NCI-H1694 treated with DMSO at 0.1 percent for 48 hours (cell line): ENCODE results near the gene FKBP7.
"Not testable (repeated sequence)": the region's sequence is repeated elsewhere in the genome, so short reads cannot be mapped to it uniquely, and the experiment has no call there.

Experiments
- DNase-seq: peaks from one replicate; lab custom pipeline; 2025; lab: John Stamatoyannopoulos, UW

The FKBP7 gene

DNA sequence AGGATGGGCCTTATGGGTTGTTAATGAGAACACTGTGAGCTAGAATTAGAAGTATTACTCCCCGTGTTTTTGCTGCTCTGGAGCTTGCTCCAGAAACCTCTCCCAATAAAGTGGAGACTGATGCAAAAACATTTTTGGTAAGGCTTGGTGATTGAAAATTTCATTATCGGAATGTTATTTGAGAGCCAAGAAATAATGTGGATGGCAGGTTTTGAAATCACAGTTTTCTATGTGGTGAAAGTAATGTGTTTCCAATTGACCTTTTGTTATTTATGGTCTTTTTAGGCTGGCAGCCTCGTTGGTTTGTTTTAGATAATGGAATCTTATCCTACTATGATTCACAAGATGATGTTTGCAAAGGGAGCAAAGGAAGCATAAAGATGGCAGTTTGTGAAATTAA lies 7.0 kb upstream of the FKBP7 start:
- DNase-seq, result no peak

DNA sequence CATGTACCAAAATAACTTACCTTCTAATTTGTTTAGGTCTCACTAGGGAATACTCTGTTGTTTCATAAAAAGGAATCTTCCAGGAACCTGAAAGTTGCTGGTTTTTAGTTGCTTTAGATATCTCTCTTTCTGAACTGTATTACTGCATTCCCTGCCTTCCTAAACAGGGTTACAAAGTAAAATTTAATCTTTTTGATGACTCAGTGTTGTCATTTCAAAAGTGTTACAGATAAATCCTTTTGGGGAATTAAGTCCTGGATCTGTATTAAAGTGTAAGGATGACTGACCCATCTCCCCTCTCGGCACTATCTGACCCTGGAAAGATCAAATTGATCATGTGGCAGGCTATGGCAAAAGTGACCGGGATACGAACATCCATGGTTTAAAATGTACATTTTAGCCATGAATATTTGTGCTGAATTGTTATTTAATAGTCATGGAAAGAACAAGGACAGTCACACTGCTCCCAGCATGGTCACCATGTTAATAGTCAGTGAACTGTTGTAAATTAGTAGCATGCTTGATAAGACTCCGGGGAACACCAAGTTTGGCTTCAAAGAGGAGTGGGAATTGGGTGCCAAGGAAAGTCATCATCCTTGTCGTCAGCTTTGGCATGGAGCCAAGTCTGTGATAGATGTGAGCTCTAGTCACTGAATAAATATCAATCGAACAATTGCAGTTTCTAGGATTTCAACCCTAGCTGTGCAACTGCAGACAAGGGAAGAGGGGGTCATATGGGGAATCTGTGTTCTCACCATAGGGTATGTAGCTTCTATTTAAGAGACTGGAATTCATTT lies 6.0 kb upstream of the FKBP7 start:
- no peak for DNase-seq

DNA sequence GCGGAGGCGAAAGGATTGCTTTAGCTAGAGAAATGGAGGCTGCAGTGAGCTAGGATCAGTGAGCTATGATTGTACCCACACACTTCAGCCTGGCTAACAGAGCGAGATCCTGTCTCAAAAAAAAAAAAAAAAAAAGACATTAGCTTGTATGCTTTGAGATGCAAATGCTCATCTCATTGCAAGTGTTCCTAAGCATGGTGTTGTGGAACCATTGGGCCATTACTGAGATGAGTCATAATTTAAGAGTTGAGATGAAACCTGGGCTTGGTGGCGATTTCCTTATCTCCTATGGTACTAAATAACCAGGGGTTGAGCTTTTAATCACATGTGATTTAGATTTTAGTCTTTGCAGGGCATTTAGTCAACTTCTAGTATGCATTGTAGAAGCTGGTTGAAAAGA lies 4.0 kb upstream of the FKBP7 start:
- no peak for DNase-seq

DNA sequence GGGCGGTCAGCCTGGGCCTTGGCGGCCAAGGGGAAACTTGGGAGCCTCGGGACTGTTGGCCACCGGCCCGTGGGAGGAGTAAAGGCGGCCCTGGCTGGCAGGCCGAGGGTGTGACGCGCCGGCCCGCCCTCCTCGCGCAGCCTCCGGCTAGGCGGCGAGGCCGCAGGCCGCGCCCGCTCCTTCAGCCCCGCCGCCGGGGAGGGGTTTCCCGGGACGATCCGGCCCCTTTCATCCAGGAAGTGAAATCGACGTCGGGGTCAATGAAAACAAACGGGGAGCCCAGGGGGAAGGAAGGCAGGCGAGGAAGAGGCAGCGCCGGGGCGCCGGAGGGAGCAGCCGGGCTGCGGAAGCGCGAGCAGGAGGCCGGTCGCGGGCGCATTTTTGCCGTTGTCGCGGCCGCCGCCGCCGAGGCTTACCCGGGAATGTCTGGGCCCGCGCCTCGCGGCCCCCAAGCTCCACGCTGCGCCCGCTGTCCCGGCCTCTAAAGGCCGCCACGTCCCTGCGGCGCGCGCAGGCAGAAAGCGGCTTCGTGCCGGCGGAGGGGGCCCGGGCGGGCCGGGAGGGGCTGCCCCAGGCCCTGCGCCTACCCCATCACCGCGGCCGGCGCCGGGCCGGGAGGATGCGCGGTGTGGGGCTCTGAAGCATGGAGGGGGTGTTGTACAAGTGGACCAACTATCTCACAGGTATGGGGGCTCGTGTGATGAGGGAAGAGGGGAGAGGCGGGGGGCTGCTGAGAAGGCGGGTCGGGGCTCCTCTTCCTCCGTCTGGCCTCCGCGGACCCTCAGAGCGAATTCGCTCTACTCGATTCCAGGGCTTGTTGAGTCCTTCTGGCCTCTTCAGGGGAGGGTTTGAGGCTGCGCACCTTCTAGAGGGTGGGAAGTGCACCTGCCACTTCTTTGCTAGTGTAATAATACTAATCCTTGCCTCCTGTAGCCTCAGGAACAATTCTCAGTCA lies 2.1 kb upstream of the FKBP7 start, which contains the start of gene PLEKHA3:
TSS of gene PLEKHA3 (plus strand) at position 231 of the 955 bp plus-strand sequence. CDS start at position 644, 413 bp downstream.
- peak; percentile 75 for DNase-seq

DNA sequence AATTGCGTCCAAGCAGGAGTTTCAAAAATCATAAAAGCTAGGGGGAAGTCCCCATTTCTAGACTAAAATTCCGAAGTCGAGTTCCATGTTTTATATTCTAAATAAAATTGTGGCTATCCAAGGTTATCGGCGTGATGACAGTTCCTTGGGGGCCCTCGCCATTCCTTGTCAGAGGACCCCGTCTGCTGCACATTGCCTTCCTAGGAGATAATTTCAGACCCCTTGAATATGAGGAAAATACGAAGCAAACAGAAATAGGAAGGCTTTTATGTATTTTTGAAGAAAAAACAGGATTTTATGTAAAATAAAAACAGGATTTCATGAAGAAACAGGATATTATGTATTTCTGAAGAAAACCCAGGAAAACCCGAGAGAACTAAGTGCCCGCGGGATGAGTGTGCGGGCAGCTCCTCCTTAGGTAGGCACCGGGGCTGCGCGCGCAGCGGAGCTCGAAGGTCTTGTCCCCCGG lies 1.4 kb upstream of the FKBP7 start:
- no peak for DNase-seq

DNA sequence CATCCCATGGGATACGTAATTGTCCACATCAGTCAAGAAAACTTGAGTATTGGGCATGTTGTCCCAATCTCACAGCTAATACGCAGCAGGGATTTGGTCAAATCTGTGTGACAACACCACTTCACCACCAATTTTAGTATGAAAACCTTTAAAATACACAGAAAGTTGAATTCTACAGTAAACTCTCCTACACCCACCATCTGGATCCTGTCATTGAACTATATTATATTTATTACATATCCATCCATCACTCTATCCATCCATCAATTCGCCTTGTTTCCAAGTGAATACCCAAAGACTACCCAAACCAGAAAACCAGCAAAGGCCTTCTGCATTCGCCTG lies 846 bp upstream of the FKBP7 start:
- no peak for DNase-seq

DNA sequence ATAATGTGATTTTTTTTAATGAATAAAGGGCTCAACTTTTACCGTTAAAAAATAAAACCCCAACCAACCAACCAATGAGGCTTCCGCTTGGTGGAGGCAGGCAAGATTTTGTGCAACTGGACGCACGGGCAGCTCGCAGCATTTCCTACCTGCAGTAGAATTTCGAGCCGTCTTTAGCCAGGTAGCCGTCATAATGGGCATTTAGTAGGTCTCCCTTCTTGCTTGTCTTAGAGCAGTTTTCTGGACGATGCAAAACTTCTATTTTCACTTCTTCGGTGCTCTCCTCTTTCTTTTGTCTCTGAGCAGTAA lies 316 bp downstream of the FKBP7 start:
- no peak for DNase-seq

DNA sequence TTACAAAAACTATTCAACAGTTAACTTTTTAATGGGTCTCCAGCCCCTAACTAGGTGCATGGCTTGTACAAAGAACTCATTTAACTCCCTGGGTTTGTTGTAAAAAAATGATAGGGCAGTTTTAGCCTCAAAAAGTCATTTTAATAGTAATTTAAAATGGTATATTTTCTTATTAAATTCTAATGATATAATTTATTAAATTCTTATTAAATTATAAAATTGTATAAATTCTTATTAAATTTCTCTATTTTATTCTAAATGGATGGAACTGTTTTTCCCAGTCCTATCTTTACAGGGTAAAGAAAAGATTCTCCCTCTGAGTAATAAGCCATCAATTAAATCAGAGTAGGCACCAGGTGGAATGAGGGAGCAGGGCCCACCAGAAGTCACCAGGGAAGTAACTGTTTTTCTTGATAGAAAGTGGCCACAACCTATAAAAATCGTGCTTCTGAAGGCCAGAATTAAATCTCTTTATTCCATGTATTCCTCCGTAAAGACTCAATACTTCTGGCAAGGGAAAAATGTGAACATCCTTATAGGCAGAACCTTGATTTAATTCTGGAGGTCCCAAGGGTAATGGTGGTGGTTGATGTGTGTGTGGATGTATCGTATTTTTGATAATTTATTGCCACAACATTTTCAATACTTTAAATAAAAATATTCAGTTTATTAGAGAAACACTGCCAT lies 814 bp downstream of the FKBP7 start:
- DNase-seq, result peak; percentile 27

DNA sequence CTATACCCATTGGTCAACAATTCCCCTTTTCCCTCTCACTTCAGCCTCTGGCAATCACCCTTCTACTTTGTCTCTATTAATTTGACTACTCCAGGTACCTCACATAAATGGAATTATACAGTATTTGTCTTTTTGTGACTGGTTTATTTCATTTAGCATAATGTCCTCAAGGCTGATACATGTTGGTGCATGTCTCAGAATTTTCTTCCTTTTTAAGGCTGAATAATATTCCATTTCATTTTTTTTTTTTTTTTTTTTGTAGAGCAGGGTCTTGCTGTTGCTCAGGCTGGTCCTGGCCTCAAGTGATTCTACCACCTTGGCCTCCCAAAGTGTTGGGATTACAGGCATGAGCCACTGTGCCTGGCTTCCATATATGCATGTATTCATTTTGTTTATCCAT lies 1.9 kb downstream of the FKBP7 start:
- DNase-seq, result no peak

DNA sequence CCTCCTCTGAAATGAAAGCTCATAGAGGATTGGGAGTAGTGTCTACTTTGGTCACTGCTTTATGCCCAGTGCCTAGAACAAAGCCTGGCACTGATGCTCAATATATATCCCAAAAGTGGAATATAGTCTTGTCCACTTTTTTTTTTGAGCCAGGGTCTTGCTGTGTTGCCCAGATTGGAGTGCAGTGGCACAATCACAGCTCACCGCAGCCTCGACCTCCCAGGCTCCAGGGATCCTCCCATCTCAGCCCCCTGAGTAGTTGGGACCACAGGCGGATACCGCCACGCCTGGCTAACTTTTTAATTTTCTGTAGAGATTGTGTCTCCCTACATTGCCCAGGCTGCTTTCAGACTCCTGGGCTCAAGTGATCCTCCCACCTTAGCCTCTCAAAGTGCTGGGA lies 3.8 kb downstream of the FKBP7 start:
- DNase-seq, result no peak

DNA sequence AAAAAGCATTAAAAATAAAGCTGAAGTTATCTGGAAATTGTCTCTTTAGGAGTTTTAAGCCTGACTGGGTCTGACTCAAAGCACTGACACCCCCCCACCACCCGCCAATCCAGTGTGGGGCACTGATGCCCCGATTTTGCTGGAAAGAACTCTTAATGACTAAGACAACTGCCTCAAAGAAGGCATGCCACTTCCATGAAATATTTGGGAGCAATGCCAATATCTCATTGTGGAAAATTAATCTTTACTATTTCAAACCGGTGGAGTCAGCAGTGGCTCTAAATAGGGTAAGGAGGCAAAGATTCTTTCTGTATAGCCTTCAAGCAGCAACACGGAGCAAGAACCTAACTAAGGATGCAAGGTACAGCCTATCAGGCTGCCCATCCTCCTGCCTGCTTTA lies 4.5 kb downstream of the FKBP7 start:
- DNase-seq, result no peak

DNA sequence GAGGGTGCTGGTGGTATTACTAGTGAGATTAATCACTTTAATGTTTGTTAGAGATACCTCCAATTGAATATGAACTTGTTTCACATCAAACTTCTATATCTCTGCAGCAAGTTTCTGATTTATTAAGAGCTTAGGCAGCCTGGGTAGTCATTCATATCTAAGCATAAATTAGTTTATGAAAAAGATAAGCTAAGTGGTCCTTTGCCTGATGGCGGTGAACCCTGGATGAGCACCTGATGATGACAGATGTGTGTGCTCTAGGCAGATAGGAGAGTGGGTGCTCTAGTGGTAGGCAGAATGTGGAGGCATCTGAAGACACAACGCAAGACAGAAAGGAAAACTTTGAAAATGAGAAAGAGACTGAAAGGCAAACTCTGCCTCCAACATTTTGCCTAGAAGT lies 5.0 kb downstream of the FKBP7 start:
- DNase-seq, result no peak

DNA sequence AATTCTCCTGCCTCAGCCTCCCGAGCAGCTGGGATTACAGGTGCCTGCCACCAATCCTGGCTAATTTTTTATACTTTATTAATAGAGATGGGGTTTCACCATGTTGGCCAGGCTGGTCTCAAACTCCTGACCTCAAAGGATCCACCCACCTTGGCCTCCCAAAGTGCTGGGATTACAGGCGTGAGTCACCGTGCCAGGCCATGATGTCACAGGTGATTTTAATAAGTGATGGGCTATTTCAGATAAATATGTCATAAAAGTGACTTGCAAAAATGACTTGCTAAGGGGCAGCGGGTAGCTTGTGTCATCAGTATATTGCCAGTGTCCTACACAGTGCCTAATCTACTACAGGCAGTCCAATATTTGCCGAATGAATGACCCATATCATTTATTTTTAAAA lies 7.1 kb downstream of the FKBP7 start:
- DNase-seq, result not testable (repeated sequence)

DNA sequence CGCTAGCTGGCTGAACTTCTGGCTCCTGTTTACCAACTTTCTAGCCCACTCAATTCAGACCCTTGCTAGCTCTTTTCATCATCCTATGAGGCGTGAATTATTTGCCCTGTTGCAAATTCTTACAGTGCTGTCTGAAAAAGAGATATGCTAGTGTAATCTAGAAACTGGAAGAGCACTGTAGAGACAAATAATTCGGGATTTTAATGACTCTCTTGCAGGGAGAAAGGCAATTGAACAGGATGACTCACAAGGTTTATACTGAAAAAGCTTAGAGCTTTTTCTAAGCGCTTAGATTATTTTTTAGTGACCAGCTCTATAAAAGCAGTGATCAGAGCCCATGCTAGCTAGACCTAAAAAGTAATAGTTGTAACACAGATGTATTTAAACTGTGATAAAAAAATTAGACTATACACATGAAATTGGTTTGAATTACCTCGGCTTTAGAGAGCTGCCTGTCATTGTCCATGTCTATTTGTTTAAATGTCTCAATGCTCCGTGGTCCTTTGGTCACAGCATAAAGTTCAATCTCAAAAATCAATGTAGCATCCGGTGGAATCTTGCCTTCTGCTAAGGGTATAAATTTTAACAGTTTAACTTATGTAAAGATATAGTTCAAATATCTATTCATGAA lies 9.1 kb downstream of the FKBP7 start:
- DNase-seq, result no peak

DNA sequence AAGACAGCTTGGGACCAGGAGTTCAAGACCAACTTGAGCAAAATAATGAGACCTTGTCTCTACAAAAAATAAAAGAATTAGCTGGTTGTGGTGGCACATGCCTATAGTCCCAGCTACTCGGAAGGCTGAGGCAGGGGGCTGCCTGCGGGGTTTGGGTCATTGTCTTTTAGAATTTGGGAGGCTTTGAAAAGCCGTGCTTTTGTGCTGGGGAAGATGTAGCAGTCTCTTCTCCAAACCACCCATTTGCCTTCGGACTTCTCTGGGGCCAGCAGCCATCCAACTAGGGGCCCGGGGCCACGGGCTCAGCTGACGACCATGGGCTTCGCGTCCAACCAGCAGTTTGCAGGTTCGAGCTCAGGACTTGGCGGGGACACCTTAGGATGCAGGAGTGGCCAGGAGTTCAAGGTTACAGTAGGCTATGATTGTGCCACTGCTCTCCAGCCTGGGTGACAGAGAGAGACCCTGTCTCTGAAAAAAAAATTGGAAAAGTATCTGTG lies 21.0 kb downstream of the FKBP7 start:
- DNase-seq, result no peak

DNA sequence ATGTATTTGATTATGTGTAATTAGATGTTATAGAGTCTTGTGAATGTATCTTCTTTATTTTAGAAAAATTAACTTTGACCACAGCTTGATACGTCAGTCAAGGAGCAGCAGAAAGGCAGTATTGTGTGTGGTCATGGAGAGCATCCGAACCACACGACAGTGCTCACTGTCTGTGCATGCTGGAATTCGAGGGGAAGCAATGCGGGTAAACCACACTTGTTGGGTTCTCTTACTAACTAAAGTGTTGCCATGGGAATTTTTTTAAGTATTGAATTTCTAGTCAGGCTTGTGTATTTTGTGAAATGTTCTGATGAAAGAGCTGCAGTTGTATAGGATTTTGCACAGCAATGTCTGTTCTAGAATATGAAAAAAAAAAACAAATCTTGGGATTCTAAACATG lies 22.5 kb downstream of the FKBP7 start:
- DNase-seq, result no peak

DNA sequence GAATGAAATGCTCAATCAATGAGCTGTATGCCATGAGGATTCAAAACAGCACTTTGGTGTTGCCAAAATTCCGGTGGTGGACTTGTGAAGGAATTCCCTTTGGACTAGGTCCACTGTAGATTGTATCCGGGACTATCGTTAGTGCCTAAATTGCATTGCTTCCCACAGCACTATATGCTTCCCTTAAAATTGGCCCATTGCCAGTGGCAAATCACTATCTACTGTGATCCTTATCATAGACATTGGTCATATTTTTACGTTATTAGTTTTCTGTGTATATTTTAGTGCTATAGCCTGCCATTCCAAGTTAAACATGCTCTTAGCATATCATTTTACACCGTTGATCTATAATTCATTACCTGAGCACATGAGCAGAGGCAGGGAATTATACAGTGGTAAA lies 25.5 kb downstream of the FKBP7 start:
- no peak for DNase-seq

DNA sequence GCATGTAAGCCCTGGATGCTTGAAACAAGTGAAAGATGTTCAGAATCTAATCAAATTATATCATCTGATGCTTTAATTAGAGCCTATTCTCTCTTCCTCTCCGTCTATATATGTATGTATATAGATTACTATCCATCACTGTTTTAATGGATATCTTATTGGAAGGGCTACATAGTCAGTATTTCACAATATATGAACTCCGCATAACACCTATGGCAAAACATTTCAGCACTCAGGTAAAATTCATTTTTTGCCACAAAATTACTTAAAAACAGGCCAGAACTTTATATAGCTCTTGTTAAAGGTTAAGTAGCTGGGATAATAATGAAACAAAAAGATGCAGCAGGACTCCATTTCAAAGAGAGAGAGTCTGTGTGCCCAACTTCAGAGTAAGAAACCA lies 26.1 kb downstream of the FKBP7 start:
- no peak for DNase-seq

DNA sequence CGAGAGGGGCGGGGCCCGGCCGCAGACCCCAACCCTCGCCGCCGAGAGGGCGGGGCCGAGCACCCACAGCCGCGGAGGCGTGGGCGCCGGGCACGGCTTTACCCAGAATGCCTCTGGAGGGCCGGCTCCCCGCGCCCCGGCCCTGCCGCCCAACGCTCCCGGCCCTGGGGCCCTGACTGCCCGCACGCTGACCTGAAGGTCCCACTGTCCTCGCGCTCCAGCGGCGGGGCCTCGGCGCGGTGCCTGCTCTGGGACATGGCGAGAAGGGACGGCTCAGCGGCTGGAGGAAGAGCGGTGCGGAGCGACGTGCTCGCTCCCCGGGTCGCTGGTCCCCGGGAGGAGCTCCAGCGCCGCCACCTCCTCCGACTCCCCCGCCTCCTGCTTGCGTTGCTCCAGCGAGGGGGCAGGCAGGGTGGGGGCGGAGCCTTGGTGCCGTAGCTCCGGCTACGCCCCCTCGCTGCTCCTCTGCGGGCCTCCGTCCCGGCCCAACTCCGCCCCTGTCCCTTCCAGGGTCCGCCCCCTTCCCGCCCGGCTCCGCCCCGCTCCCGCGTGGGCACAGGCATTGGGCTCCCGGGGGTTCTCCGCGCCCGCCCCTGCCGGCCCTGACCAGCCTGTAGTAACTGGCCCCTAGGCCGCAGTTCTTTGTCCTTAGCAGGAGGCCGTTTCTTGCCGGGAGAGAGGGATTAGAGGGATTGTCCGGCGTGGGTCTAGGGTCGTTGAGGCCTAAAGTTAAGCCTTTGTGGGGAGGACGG lies 27.4 kb downstream of the FKBP7 start, which contains the start of the genes PJVK and PRKRA:
TSS of gene PJVK (plus strand) at position 605 of the 752 bp plus-strand sequence. CDS start 2,032 bp downstream, outside the sequence.
TSS of gene PRKRA (minus strand) at position 402 of the 752 bp plus-strand sequence. CDS start at position 257, 145 bp downstream.
- DNase-seq, result peak; percentile 93

DNA sequence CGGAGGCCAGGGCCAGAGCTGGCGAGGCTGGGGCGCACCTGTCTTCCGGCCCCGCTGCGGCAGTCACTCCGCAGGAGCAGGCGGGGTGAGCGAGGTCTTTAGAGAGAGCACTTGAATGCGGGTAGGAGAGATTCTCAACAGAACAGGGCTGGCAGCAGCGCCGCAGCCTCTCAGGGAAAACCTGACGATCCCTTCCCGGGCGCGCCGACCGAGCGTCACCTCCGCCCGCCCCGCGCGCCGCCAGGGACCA lies 28.0 kb downstream of the FKBP7 start:
- no peak for DNase-seq
